Activated T-cell treated with anti-CD3 and anti-CD28 coated beads, Interleukin-2, amount 50 U/mL, for 72 hours (primary cell): ENCODE data around the gene GLG1. TPM values are rescaled to one million over a fixed set of nuclear protein-coding genes. Genes with fewer than 3 reads are reported as not detected.
"Not testable (repeated sequence)": the region's sequence is repeated elsewhere in the genome, so short reads cannot be mapped to it uniquely, and the experiment has no call there.

ENCODE experiments used
- ATAC-seq, 2 donors: fragments of 150-1000 bp; cut with Tn5 transposase; replicated peaks in 1 of 2; 2 replicates each; pipeline ENCODE4 v1.10.0; 2021; ENCODE audit warnings: moderate library complexity in 2 of 2, mild to moderate bottlenecking in 1 of 2
- DNase-seq, 2 donors: peaks; one replicate each; pipeline ENCODE4 v3.0.0; 2021 to 2022; ENCODE audit warnings: mixed read lengths in 1 of 2
- H3K27ac Mint-ChIP-seq: one replicate; pipeline ENCODE4 v1.8.0; 2022; ENCODE audit warnings: mild to moderate bottlenecking, moderate library complexity, mixed read lengths
- H3K27me3 Mint-ChIP-seq: one replicate; pipeline ENCODE4 v1.8.0; 2022; ENCODE audit warnings: low read depth, mixed read lengths
- H3K36me3 Mint-ChIP-seq, 2 donors: one replicate each; pipeline ENCODE4 v1.8.0; 2022; ENCODE audit warnings: mixed read lengths in 2 of 2, mild to moderate bottlenecking in 1 of 2; ENCODE audit not compliant: insufficient read depth in 2 of 2
- H3K4me1 Mint-ChIP-seq: one replicate; pipeline ENCODE4 v1.8.0; 2022; ENCODE audit warnings: low read depth, mixed read lengths
- H3K4me3 Mint-ChIP-seq, 2 donors: one replicate each; pipeline ENCODE4 v1.8.0; 2022; ENCODE audit warnings: mild to moderate bottlenecking in 2 of 2, mixed read lengths in 2 of 2, moderate library complexity in 2 of 2
- H3K9me3 Mint-ChIP-seq, 2 donors: one replicate each; pipeline ENCODE4 v1.8.0; 2022; ENCODE audit warnings: mixed read lengths in 2 of 2
- total RNA-seq, 2 donors: library from RNA; stranded (reverse); gene quantifications; one replicate each; pipeline ENCODE4 v1.2.3, GENCODE V29; 2022

Gene GLG1
- total RNA-seq, 2 donors from 2014 or later: 67.4 to 72.3 TPM

DNA sequence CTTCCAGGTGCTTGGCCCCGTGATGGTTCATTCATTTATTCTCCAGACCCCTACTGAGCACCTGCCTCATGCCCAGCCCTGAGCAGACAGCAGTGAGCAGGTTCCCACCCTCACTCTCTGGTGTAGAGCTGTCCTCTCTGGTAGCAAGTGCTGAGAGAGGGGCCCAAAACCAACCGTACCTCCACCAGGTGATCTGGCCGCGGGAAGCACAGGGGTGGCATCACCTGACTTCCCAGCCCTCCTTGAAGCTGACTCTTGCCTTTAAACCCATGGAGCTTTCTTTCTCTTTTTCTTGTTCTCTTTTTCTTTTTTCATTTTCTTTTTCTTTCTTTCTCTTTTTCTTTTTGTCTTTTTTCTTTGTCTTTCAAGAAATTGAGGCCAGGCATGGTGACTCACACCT, 206.7 kb downstream of the GLG1 start:
- H3K9me3 Mint-ChIP-seq, H3K27me3 Mint-ChIP-seq, H3K4me1 Mint-ChIP-seq, H3K27ac Mint-ChIP-seq, ATAC-seq, DNase-seq, H3K4me3 Mint-ChIP-seq, H3K36me3 Mint-ChIP-seq: not testable (repeated sequence)

DNA sequence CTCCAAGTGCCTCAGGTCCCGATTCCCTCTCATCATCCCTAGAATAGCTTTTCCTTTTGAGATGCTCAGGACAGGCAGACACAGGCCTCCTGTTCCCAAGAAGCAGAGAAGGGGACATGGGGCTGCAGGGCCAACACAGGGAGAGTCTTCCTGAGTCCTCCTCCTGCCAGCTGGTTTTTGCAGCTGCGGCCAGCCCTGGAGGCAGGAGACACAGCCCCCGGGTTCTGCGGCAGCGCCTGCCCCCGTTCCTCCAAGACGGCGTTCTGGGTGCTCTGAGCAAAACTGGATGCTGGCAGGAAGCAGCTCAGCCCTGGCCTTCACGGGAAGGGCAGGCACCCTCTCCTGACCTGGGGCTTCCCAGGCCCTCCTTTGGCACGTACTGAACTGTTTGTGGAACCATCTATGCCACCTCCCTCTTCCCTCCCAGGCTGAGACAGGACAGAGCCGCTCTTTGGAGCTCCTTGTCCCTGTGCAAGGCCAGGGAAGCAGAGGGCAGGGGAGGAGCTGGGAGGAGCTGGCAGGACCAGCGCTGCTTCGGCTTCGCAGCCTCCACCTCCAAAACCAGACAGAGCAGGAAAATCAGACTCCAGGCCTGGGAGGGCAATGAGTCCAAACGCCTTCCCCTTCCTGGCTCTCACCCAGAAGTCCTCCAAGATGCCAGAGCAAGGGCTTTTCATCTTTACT, 208.6 kb downstream of the GLG1 start:
- peak in 1 of 2 donors; percentile 11 for ATAC-seq
- not testable (repeated sequence) for H3K36me3 Mint-ChIP-seq, H3K4me1 Mint-ChIP-seq, H3K27ac Mint-ChIP-seq, H3K27me3 Mint-ChIP-seq, H3K9me3 Mint-ChIP-seq, DNase-seq, H3K4me3 Mint-ChIP-seq

Other genes starting within 250 kb of the GLG1 start
- gene NPIPB15, start 230.8 kb downstream of the GLG1 start, total RNA-seq: 1 to 10 TPM; 5.0 to 7.4 TPM
- gene CLEC18B, start 185.6 kb downstream of the GLG1 start, total RNA-seq: 1 to 10 TPM; 2.1 to 2.4 TPM
- 100 to 1,000 TPM; 114 TPM for gene RFWD3, start 59.8 kb upstream of the GLG1 start, total RNA-seq
- gene MLKL, start 93.7 kb upstream of the GLG1 start, total RNA-seq: 10 to 100 TPM; 16.9 to 23.2 TPM
- not detected for gene FA2H, start 167.7 kb upstream of the GLG1 start, total RNA-seq